OCI-LY3 (cell line): ENCODE data around the gene CCNT2.

Experiments used
- H2AFZ ChIP-seq: fragments of 200-600, 300-600 bp; shearing (Covaris generic); 2 replicates; pipeline ENCODE4 v1.6.0; 2014; ENCODE audit warnings: antibody characterized with exemption, low read depth, low read length
- H3K27ac ChIP-seq: fragments of 200-600, 300-600 bp; sonication (generic); 2 replicates; pipeline ENCODE4 v1.5.1; 2014; ENCODE audit warnings: mild to moderate bottlenecking, low read length, moderate library complexity, mixed read lengths
- H3K27me3 ChIP-seq: fragments of 200-600, 300-600 bp; sonication (generic); 2 replicates; pipeline ENCODE4 v1.6.1; 2014; ENCODE audit warnings: low read depth, low read length, mixed read lengths
- H3K36me3 ChIP-seq: fragments of 200-600, 300-600 bp; sonication (generic); replicated peaks from 2 replicates; pipeline ENCODE3; 2014; ENCODE audit warnings: low read depth, low read length, mixed read lengths
- H3K4me1 ChIP-seq: fragments of 300-600, 200-600 bp; sonication (generic); 2 replicates; pipeline ENCODE4 v1.6.1; 2014; ENCODE audit warnings: low read length, mixed read lengths
- H3K4me2 ChIP-seq: fragments of 200-600, 300-600 bp; sonication (generic); 2 replicates; pipeline ENCODE4 v1.6.1; 2014; ENCODE audit warnings: low read length, mixed read lengths
- H3K4me3 ChIP-seq: fragments of 300-600, 200-600 bp; sonication (generic); 2 replicates; pipeline ENCODE4 v1.5.1; 2014; ENCODE audit warnings: antibody characterized with exemption, mild to moderate bottlenecking, low read length, moderate library complexity
- H3K79me2 ChIP-seq: fragments of 300-600, 200-600 bp; shearing (Covaris generic); 2 replicates; pipeline ENCODE4 v1.6.1; 2014; ENCODE audit warnings: mild to moderate bottlenecking, low read length, mixed read lengths
- H3K9ac ChIP-seq: fragments of 300-600, 200-600 bp; shearing (Covaris generic); 2 replicates; pipeline ENCODE4 v1.6.0; 2014; ENCODE audit warnings: mild to moderate bottlenecking, low read length, moderate library complexity
- H3K9me3 ChIP-seq: fragments of 200-600, 300-600 bp; shearing (Covaris generic); 2 replicates; pipeline ENCODE4 v1.6.1; 2014; ENCODE audit warnings: low read length, mixed read lengths; ENCODE audit not compliant: insufficient read depth
- H4K20me1 ChIP-seq: fragments of 200-600, 300-600 bp; sonication (generic); 2 replicates; pipeline ENCODE4 v1.6.1; 2016; ENCODE audit warnings: low read length, mixed read lengths; ENCODE audit not compliant: insufficient read depth
- EZH2phosphoT487 ChIP-seq: fragments of 200-600 bp; shearing (Covaris generic); IDR thresholded peaks from 2 replicates; pipeline ENCODE4 v1.6.1; 2018; ENCODE audit warnings: antibody characterized with exemption, mixed run types, low read depth
- TF ChIP-seq, protein P1 (sequence below): fragments of 200-600, 300-600 bp; sonication (generic); IDR thresholded peaks from 2 replicates; pipeline ENCODE4 v1.5.1; 2014; ENCODE audit warnings: antibody characterized with exemption, low read length, low read depth

Gene CCNT2

GRCh38 chr2:134950886-134951285 lies 32.3 kb downstream of the CCNT2 start:
- Histone ChIP-seq H3K27ac (no peak overlapping the region), H3K4me3 (no peak overlapping the region), H3K27me3 (no peaks in the 10 kb centered on the region), H3K9me3 (no peaks in the 10 kb centered on the region), H3K4me1 (peaks cover 22% of the 10 kb centered on the region), H2AFZ (no peak overlapping the region), H3K4me2 (no peak overlapping the region), H3K79me2 (peaks cover 24% of the 10 kb centered on the region), H4K20me1 (peaks cover 29% of the 10 kb centered on the region), H3K36me3 (peaks cover 76% of the 10 kb centered on the region), H3K9ac (no peak overlapping the region)
- TF ChIP-seq, protein P1, sequence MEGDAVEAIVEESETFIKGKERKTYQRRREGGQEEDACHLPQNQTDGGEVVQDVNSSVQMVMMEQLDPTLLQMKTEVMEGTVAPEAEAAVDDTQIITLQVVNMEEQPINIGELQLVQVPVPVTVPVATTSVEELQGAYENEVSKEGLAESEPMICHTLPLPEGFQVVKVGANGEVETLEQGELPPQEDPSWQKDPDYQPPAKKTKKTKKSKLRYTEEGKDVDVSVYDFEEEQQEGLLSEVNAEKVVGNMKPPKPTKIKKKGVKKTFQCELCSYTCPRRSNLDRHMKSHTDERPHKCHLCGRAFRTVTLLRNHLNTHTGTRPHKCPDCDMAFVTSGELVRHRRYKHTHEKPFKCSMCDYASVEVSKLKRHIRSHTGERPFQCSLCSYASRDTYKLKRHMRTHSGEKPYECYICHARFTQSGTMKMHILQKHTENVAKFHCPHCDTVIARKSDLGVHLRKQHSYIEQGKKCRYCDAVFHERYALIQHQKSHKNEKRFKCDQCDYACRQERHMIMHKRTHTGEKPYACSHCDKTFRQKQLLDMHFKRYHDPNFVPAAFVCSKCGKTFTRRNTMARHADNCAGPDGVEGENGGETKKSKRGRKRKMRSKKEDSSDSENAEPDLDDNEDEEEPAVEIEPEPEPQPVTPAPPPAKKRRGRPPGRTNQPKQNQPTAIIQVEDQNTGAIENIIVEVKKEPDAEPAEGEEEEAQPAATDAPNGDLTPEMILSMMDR, result no peak
- TF ChIP-seq EZH2phosphoT487, result no peak

- Histone ChIP-seq H3K4me2 (no peak overlapping the region), H3K27me3 (no peaks in the 10 kb centered on the region), H3K9me3 (no peaks in the 10 kb centered on the region), H3K4me1 (peaks cover 22% of the 10 kb centered on the region), H2AFZ (no peak overlapping the region), H3K27ac (no peak overlapping the region), H3K79me2 (peaks cover 19% of the 10 kb centered on the region), H3K9ac (no peak overlapping the region), H4K20me1 (peaks cover 29% of the 10 kb centered on the region), H3K4me3 (no peak overlapping the region), H3K36me3 (peaks cover 76% of the 10 kb centered on the region)
- TF ChIP-seq, protein P1, result no peak
Observed at GRCh38 chr2:134952608-134953007, 34.0 kb downstream of the CCNT2 start.

DNA sequence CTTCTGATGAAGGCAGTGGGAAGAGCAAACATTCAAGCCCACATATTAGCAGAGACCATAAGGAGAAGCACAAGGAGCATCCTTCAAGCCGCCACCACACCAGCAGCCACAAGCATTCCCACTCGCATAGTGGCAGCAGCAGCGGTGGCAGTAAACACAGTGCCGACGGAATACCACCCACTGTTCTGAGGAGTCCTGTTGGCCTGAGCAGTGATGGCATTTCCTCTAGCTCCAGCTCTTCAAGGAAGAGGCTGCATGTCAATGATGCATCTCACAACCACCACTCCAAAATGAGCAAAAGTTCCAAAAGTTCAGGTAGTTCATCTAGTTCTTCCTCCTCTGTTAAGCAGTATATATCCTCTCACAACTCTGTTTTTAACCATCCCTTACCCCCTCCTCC lies 35.4 kb downstream of the CCNT2 start:
- H3K4me3 ChIP-seq, result no peak overlapping the region
- H3K4me1 ChIP-seq, result peaks cover 21% of the 10 kb centered on the region
- H3K9ac ChIP-seq, result no peak overlapping the region
- no peak overlapping the region for H3K27ac ChIP-seq
- no peak for TF ChIP-seq EZH2phosphoT487
- TF ChIP-seq, protein P1, result no peak
- no peak overlapping the region for H2AFZ ChIP-seq
- H4K20me1 ChIP-seq, result peaks cover 29% of the 10 kb centered on the region
- no peak overlapping the region for H3K4me2 ChIP-seq
- H3K36me3 ChIP-seq, result peaks cover 79% of the 10 kb centered on the region
- no peaks in the 10 kb centered on the region for H3K9me3 ChIP-seq
- no peaks in the 10 kb centered on the region for H3K27me3 ChIP-seq
- H3K79me2 ChIP-seq, result peaks cover 17% of the 10 kb centered on the region

GRCh38 chr2:134955744-134956143 lies 37.1 kb downstream of the CCNT2 start:
- H3K27ac ChIP-seq, result no peak overlapping the region
- no peaks in the 10 kb centered on the region for H3K27me3 ChIP-seq
- H3K4me3 ChIP-seq, result no peak overlapping the region
- peaks cover 66% of the 10 kb centered on the region for H3K36me3 ChIP-seq
- no peaks in the 10 kb centered on the region for H3K9me3 ChIP-seq
- H3K4me1 ChIP-seq, result peaks cover 6% of the 10 kb centered on the region; the same call in 1 of the 2 replicates
- TF ChIP-seq, protein P1, result no peak
- no peak overlapping the region for H3K4me2 ChIP-seq
- H3K9ac ChIP-seq, result no peak overlapping the region
- H3K79me2 ChIP-seq, result peaks cover 5% of the 10 kb centered on the region
- peaks cover 15% of the 10 kb centered on the region for H4K20me1 ChIP-seq
- no peak overlapping the region for H2AFZ ChIP-seq
